GM12801 (cell line): ENCODE measurements around the gene ARHGAP25.
A peak's percentile ranks its signal among the peaks of the same experiment; 100 is the strongest.

Experiments
- CTCF ChIP-seq: IDR thresholded peaks from one replicate; pipeline ENCODE4 v1.5.1; 2011; ENCODE audit warnings: control low read depth; ENCODE audit not compliant: insufficient read length; ENCODE audit errors: extremely low read depth

ARHGAP25 gene

GRCh38 chr2:68751397-68752339 lies 17.1 kb downstream of the ARHGAP25 start:
- peak; percentile 57 for TF ChIP-seq CTCF

- TF ChIP-seq CTCF = no peak
These were observed 18.7 kb downstream of the ARHGAP25 start for GRCh38 chr2:68753318-68753717.

- no peak for TF ChIP-seq CTCF
These were observed 20.5 kb downstream of the ARHGAP25 start for GRCh38 chr2:68755071-68755470.

- no peak for TF ChIP-seq CTCF
These were observed 21.6 kb downstream of the ARHGAP25 start for GRCh38 chr2:68756178-68756577.

GRCh38 chr2:68757081-68757480 lies 22.5 kb downstream of the ARHGAP25 start:
- no peak for TF ChIP-seq CTCF

- TF ChIP-seq CTCF = no peak
These were observed 27.5 kb downstream of the ARHGAP25 start for GRCh38 chr2:68762100-68762499.

- no peak for TF ChIP-seq CTCF
These were observed 28.1 kb downstream of the ARHGAP25 start for GRCh38 chr2:68762665-68763064.
